Left lung (tissue), 10 donors: ENCODE results near the gene CDH13. TPM values are rescaled to one million over a fixed set of nuclear protein-coding genes. Genes with fewer than 3 reads are reported as not detected.

Source experiments
- ATAC-seq: fragments of 200-7000 bp; cut with Tn5 transposase; one replicate; pipeline ENCODE4 v1.9.1; 2020; ENCODE audit warnings: moderate library complexity
- DNase-seq, 4 donors: peaks; one replicate each; pipeline ENCODE4 v3.0.0-alpha.2; 2013 to 2020
- H3K27ac ChIP-seq, 2 donors: fragments of 200-600 bp; sonication (generic) in 1 of 2; one replicate each; pipeline versions ENCODE4 v1.5.0 to v1.8.0; 2020 to 2021
- H3K27me3 ChIP-seq, 2 donors: fragments of 200-600 bp; sonication (generic) in 1 of 2; one replicate each; pipeline versions ENCODE4 v1.5.0 to v1.8.0; 2020 to 2021
- H3K36me3 ChIP-seq, 2 donors: fragments of 200-600 bp; sonication (generic) in 1 of 2; one replicate each; pipeline versions ENCODE4 v1.5.0 to v1.8.0; 2020 to 2021
- H3K4me1 ChIP-seq, 2 donors: fragments of 200-600 bp; one replicate each; pipeline ENCODE4 v1.8.0; 2021
- H3K4me3 ChIP-seq, 2 donors: fragments of 200-600 bp; sonication (generic) in 1 of 2; one replicate each; pipeline versions ENCODE4 v1.5.0 to v1.8.0; 2020 to 2021; ENCODE audit warnings: mild to moderate bottlenecking in 1 of 2
- H3K9me3 ChIP-seq, 2 donors: fragments of 200-600 bp; sonication (generic) in 1 of 2; one replicate each; pipeline versions ENCODE4 v1.5.0 to v1.8.0; 2020 to 2021
- CTCF ChIP-seq, 2 donors: fragments of 200-600 bp; sonication (generic) in 1 of 2; IDR thresholded peaks; one replicate each; pipeline versions ENCODE4 v1.5.0 to v1.8.0; 2021; ENCODE audit warnings: antibody characterized with exemption in 2 of 2
- intact Hi-C, 2 donors: fragments of 100-400 bp; cut with DNase I; formaldehyde crosslinking; loops; one replicate each; pipeline versions ENCODE4 v1.11.2 to v1.14.2; 2022
- polyA plus RNA-seq, 6 donors: library from polyadenylated mRNA; unstranded; fragments of 120-200 nt; gene quantifications; one replicate each; pipeline ENCODE4 v1.2.1, GENCODE V29; 2013; ENCODE audit not compliant: insufficient read length in 6 of 6
- total RNA-seq, 2 donors: library from RNA; stranded (reverse); fragmentation: NEBNext Ultra II Directional; extraction: Animal tissue kit (Norgen Biotek cat#: 25700); gene quantifications; one replicate each; pipeline ENCODE4 v1.2.1, GENCODE V29; 2021
- donor health status: DM: no; HTN: yes; CAD: no.
- donor health status: DM: no; HTN: no; CAD: no.

Gene CDH13
- total and polyA plus RNA-seq, 8 donors = 2.7 to 20.3 (median 3.2) TPM

- Histone ChIP-seq H3K36me3 (no peaks in the 10 kb centered on the region), H3K27ac (no peak overlapping the region), H3K4me3 (no peak overlapping the region), H3K4me1 (no peaks in the 10 kb centered on the region), H3K9me3 (no peaks in the 10 kb centered on the region), H3K27me3 (no peaks in the 10 kb centered on the region)
- ATAC-seq (no peak), DNase-seq (no peak)
- TF ChIP-seq CTCF (IDR thresholded peaks at IDR 0.05) = no peak
- intact Hi-C loops = no loop called here
Measured at GRCh38 chr16:83623091-83623730, 996.4 kb downstream of the CDH13 start.

GRCh38 chr16:83623892-83624291 lies 997.1 kb downstream of the CDH13 start:
- ATAC-seq (no peak), DNase-seq (no peak)
- intact Hi-C loops = no loop called here
- Histone ChIP-seq H3K27ac (no peak overlapping the region), H3K9me3 (no peaks in the 10 kb centered on the region), H3K36me3 (no peaks in the 10 kb centered on the region), H3K4me3 (no peak overlapping the region), H3K27me3 (no peaks in the 10 kb centered on the region), H3K4me1 (no peaks in the 10 kb centered on the region)
- TF ChIP-seq CTCF (IDR thresholded peaks at IDR 0.05) = no peak

- Histone ChIP-seq H3K36me3 (no peaks in the 10 kb centered on the region), H3K27me3 (no peaks in the 10 kb centered on the region), H3K4me1 (no peaks in the 10 kb centered on the region), H3K4me3 (no peak overlapping the region), H3K27ac (no peak overlapping the region), H3K9me3 (no peaks in the 10 kb centered on the region)
- intact Hi-C loops = no loop called here
- DNase-seq (no peak), ATAC-seq (no peak)
- TF ChIP-seq CTCF (IDR thresholded peaks at IDR 0.05) = no peak
Measured at GRCh38 chr16:83624429-83625120, 997.8 kb downstream of the CDH13 start.

GRCh38 chr16:83626204-83626603 lies 999.4 kb downstream of the CDH13 start:
- Histone ChIP-seq H3K27me3 (no peaks in the 10 kb centered on the region), H3K4me1 (no peaks in the 10 kb centered on the region), H3K27ac (no peak overlapping the region), H3K9me3 (no peaks in the 10 kb centered on the region), H3K36me3 (no peaks in the 10 kb centered on the region), H3K4me3 (no peak overlapping the region)
- intact Hi-C loops = no loop called here
- no peak for TF ChIP-seq CTCF (IDR thresholded peaks at IDR 0.05)
- ATAC-seq (no peak), DNase-seq (no peak)

DNA sequence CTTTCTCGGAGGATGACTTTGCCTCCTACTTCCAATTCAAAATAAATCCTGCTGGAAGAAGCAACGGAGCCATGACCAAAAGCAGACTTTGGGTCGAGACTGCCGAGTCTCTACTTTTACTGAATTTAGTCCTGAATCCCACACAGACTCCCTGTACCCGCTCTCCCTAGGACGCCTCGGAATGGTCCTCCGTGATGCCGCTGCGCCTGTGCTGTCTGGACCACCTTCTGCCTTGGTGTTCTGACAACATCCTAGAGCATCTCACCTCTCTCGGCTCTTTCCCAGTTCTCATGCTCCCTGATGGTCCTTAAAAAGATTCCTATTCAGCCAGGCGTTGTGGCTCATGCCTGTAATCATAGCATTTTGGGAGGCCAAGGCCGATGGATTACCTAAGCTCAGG lies 999.9 kb downstream of the CDH13 start:
- intact Hi-C loops = no loop called here
- Histone ChIP-seq H3K4me3 (no peak overlapping the region), H3K36me3 (no peaks in the 10 kb centered on the region), H3K4me1 (no peaks in the 10 kb centered on the region), H3K27me3 (no peaks in the 10 kb centered on the region), H3K9me3 (no peaks in the 10 kb centered on the region), H3K27ac (no peak overlapping the region)
- TF ChIP-seq CTCF (IDR thresholded peaks at IDR 0.05) = no peak
- no peak for ATAC-seq
- DNase-seq = no peak
